GM19372 (cell line): Measurements from ENCODE around the gene LRRC58.

Source experiments
- ATAC-seq: cut with Tn5 transposase; IDR thresholded peaks from one replicate; pipeline ENCODE4 v1.9.1; 2021; ENCODE audit warnings: mild to moderate bottlenecking, low read depth, moderate library complexity; ENCODE audit not compliant: unreplicated experiment

LRRC58 gene

DNA sequence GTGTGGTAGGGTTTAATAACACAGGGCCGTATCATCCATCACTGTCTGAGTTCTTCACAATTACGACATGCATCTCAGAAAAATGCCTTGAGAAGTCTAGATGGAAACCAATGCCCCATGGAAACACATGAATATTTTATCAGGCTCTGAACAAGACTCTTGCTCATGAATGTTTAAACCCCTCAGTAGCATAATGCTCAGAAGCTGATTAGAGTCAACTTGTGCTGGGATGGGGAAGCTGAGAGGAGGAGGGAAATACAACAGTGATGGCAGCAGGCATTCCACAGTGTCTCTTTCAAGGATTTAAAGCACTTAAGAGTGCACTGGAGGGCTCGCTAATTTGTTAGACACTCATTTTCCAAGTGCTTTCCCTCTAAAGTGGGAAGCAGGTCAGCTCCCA is 67.9 kb downstream of the LRRC58 start:
- ATAC-seq: no peak

DNA sequence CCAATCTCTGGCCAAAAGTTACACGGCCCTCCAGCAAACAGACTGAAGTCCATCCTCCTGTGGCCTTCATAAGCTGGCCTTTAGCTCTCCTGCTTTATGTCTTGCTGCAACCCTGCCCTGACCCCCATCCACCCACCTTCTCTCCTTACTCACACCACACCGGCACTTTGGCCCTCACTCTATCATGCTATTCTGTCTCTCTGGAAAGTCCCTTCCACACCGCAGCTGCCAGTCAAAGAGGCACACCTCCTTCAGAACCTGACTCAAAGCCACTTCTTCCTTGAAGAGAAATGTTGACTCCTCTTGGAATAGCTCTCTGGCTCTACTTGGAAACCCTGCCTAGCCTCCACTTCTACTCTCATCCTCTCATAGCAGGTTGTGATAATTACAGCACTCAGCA is 68.6 kb downstream of the LRRC58 start:
- ATAC-seq: no peak

DNA sequence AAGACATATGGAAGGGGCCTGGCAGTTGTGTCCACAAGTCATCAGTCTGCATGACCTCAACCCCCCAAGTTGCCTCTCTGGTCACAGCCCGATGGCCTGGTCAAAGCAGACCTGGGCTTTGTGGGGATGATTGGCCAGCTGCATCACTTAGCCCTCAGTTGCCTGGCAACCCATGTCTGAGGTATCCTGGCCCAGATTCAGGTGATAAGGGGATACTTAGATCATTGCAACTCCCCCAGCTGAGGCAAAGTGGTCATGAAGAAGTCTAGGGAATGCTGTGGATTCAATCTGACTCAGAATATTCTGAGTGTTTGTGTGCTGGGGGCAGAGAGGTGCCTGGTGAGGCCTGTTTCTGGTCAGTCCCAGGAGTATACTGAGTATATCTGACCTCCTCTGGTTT is 69.1 kb downstream of the LRRC58 start:
- ATAC-seq: no peak

DNA sequence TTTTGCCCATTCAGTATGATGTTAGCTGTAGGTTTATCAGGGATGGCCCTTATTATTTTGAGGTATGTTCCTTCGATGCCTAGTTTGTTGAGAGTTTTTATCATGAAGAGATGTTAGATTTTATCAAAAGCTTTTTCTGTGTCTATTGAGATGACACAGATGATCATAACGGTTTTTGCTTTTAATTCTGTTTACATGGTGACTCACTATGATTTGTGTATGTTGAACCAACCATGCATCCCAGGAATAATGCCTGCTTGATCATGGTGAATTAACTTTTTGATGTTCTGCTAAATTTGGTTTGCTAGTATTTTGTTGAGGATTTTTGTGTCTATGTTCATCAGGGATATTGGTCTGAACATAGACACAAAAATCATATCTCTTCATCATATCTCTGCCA is 72.4 kb downstream of the LRRC58 start:
- ATAC-seq: no peak

DNA sequence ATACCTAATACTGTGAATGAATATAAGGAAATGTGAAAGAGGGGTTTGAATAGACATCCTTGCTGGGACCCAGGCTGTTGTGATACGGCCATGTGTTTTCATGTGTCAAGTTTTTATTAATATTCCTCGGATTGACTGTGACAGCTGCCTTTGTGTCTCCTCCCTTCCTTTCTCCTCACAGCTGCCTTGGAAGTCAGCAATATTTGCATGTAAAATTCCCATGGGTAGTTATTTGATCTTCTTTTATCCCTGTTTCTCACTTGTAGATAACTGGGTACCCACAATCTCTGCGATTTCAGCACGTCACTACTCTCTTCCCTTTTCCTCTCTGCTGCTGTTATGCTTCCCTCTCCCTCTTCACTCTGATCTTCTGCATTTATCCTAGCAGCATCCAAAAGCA is 73.5 kb downstream of the LRRC58 start:
- no peak for ATAC-seq

DNA sequence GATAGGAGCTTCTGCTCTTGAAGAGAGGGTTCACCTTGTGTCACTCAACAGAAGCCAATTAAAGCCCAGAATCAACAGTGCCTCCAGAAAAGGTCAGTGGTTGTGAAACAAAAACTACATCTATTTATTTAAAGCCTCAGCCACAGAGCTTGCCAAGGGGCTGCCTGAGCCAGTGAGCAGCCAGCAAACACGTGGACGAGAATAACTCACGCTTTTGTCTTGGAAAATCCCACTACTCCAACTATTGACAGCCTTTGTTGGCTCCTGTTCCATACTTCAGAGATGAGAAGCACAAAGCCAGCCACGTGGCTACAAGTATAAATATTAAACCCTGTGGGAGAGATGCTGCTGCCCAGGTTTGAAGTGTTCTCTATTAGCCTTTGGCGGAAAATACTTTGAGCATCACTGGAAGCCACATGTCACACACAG is 74.4 kb downstream of the LRRC58 start:
- no peak for ATAC-seq
